HT-29 (cell line): ENCODE data around the gene RLBP1. TPM values are rescaled to one million over a fixed set of nuclear protein-coding genes. Genes with fewer than 3 reads are reported as not detected.
A peak's percentile ranks its signal among the peaks of the same experiment; 100 is the strongest.

Experiments used
- DNase-seq: peaks from one replicate; pipeline ENCODE4 v3.0.0-alpha.2; 2015; ENCODE audit warnings: low spot score
- total RNA-seq: library from RNA; depleted of rRNA; stranded (reverse); fragments of >200 nt; shearing (Covaris generic); gene quantifications from 2 replicates; pipeline ENCODE4 v1.2.3, GENCODE V29; 2014

Gene RLBP1
- total RNA-seq, 1 experiment from 2014 or later, result not detected

GRCh38 chr15:89206908-89207331 is 14.5 kb downstream of the RLBP1 start:
- DNase-seq, result peak; percentile 87

GRCh38 chr15:89205991-89206585 is 15.3 kb downstream of the RLBP1 start:
- no peak for DNase-seq

GRCh38 chr15:89203705-89204273 is 17.6 kb downstream of the RLBP1 start:
- DNase-seq, result no peak

GRCh38 chr15:89201465-89202005 is 19.8 kb downstream of the RLBP1 start:
- DNase-seq, result no peak

- no peak for DNase-seq
Observed at GRCh38 chr15:89200182-89200581, 21.2 kb downstream of the RLBP1 start.

GRCh38 chr15:89199746-89200145 is 21.6 kb downstream of the RLBP1 start:
- DNase-seq, result no peak

- DNase-seq, result no peak
Observed at GRCh38 chr15:89198934-89199333, 22.4 kb downstream of the RLBP1 start.

- no peak for DNase-seq
Observed at GRCh38 chr15:89198196-89198595, 23.2 kb downstream of the RLBP1 start.

GRCh38 chr15:89197503-89197971 is 23.8 kb downstream of the RLBP1 start:
- no peak for DNase-seq

- no peak for DNase-seq
Observed at GRCh38 chr15:89196994-89197393, 24.4 kb downstream of the RLBP1 start.

GRCh38 chr15:89196241-89196640 is 25.1 kb downstream of the RLBP1 start:
- DNase-seq, result no peak

- DNase-seq, result no peak
Observed at GRCh38 chr15:89195836-89196235, 25.5 kb downstream of the RLBP1 start.

- no peak for DNase-seq
Observed at GRCh38 chr15:89194608-89195007, 26.8 kb downstream of the RLBP1 start.

GRCh38 chr15:89192766-89193165 is 28.6 kb downstream of the RLBP1 start:
- DNase-seq, result no peak

- DNase-seq, result no peak
Observed at GRCh38 chr15:89192136-89192535, 29.2 kb downstream of the RLBP1 start.

- no peak for DNase-seq
Observed at GRCh38 chr15:89187986-89188514, 33.3 kb downstream of the RLBP1 start.

- no peak for DNase-seq
Observed at GRCh38 chr15:89187301-89187985, 33.9 kb downstream of the RLBP1 start.

GRCh38 chr15:89186803-89187202 is 34.6 kb downstream of the RLBP1 start:
- DNase-seq, result no peak

- no peak for DNase-seq
Observed at GRCh38 chr15:89184886-89185526, 36.4 kb downstream of the RLBP1 start.

- DNase-seq, result no peak
Observed at GRCh38 chr15:89184357-89184756, 37.0 kb downstream of the RLBP1 start.

- no peak for DNase-seq
Observed at GRCh38 chr15:89179966-89180875, 41.2 kb downstream of the RLBP1 start.
